GM21576 (cell line): ENCODE data around the gene CTNNA2.
"Not testable (repeated sequence)": the region's sequence is repeated elsewhere in the genome, so short reads cannot be mapped to it uniquely, and the experiment has no call there.

Experiments used
- ATAC-seq: cut with Tn5 transposase; IDR thresholded peaks from one replicate; pipeline ENCODE4 v1.9.1; 2021; ENCODE audit warnings: mild to moderate bottlenecking, moderate library complexity; ENCODE audit not compliant: unreplicated experiment

Gene CTNNA2

DNA sequence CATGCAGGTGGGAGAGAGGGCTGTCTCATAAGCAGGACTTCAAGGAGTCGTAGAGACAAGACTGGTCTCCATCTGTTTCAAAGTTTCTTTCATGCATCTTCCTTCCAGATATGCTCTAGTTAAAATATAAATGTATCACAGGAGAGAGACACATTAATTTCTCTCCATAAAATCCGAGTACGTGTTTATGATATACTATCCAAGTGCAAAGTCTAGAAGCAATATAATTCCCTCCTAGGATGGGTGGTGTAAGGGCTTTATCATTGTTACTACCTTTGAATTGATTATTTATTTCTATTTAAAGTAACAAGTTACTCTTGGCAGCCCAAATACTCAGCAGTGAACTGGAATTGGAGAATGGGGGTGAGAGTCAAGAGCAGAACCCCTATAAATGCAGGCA lies 619.4 kb downstream of the CTNNA2 start:
- no peak for ATAC-seq

DNA sequence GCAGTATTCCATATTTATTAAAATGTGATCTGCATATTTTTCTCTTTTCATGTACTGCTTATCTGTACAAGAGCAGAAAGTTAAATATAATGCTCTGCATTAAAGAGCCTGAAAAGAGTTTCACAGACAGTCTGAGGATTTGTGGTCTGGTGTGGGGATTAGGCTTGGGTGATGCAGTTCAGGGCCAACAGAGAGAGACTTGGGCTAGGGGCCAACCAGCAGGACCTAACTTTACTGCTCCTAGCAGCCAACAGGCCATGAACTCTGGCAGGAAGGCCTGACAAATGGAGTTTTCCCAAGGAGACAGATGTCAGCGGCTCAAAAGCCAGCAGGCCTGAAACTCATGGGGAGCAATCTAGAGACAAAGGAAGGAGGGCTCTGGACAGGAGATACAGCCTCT lies 622.1 kb downstream of the CTNNA2 start:
- ATAC-seq: no peak

- ATAC-seq: no peak
These were observed 623.5 kb downstream of the CTNNA2 start for GRCh38 chr2:80136338-80136737.

- ATAC-seq: no peak
These were observed 626.1 kb downstream of the CTNNA2 start for GRCh38 chr2:80139001-80139400.

- no peak for ATAC-seq
These were observed 628.3 kb downstream of the CTNNA2 start for GRCh38 chr2:80141007-80141726.

- no peak for ATAC-seq
These were observed 632.6 kb downstream of the CTNNA2 start for GRCh38 chr2:80145499-80145898.

GRCh38 chr2:80146757-80147156 lies 633.9 kb downstream of the CTNNA2 start:
- ATAC-seq: not testable (repeated sequence)

DNA sequence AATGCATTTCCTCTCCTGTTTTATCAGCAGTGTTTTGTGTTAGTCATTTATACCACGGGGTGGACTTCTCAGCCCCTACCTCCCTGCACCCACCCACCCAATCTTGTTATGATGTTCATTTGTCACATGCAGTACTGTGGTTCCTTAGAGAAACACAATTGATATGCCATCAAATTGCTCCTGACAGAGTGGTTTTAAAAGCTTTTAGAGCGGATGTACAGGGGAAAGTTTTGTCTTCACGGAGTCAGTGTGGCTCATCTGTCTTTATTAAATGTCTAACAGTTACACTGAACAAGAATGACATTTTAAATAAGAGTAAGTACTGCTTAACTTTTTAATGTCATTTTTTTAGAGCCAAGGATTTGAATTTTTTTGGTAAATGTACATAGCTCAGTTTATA lies 634.8 kb downstream of the CTNNA2 start:
- ATAC-seq: no peak

DNA sequence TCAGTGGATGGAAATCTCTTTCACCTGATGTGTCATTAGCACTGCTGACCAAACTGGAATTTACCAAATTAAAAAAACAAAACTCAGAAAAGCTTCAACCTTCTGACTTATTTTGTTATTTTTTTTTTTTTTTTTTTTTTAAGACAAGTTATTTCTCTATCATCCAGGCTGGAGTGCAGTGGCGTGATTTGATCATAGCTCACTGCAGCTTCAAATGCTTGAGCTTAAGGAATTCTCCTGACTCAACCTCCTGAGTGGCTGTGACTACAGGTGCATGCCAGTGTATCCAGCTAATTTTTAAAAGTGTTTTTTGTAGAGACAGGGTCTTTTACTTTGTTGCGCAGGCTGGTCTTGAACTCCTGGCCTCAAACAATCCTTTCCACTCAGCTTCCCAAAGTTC lies 636.1 kb downstream of the CTNNA2 start:
- ATAC-seq: no peak

- ATAC-seq: no peak
These were observed 637.1 kb downstream of the CTNNA2 start for GRCh38 chr2:80149991-80150390.

DNA sequence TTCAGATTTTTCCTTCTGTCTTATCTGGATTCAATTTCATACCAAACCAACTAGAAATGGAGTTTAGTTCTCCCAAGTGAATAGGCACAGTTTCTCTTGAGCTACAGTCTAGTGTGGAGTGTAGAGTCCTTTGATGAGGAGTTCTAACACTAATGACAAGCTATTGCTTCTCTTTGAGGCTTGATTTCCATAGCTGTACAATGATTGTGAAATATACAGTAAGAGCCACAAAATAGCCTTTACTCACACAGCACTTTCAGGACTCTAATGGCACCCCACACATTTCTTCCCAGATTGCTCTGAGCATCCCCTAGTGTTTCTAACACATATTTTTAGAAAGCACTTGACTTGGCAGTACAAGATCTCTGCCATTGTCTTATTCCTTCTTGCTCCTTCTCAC lies 638.4 kb downstream of the CTNNA2 start:
- no peak for ATAC-seq

DNA sequence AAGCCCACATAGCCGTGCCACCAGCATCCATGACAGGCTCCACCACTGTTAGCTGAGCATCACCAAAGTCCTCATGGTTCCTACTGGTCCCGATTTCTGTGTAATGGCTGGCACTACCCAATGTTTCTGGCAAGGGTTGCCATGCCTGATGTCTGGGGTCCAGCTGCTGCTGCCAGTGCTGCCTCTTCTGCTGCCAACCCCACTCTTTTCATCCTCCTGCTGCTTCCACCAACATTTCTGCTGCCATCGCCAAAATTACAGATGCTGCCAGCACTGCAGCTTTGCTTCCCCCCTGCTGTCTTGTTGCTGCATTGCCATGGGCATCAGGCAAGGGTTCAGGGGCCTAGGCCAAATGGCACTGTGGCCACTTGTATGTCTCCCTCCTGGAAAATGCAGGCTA lies 638.8 kb downstream of the CTNNA2 start:
- ATAC-seq: no peak

DNA sequence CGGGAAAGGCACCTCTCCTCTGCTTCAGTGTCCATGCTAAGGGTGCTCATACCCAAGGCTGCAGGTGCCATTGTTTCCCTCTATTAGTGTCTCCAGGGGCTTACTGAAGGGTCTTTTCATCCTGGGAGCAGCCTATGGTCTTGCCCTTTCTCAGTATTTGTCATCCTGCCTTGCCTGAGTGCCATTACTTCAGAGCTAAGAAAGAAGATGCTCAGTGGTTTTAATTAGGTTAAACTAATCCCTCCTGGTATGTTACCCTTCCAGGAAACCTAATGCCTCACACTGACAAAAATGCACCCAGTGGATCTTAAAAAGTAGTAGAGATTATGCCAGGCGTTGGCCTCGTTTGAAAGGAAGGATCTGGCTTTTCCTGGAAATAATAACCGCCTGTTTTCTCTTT lies 640.3 kb downstream of the CTNNA2 start:
- no peak for ATAC-seq

DNA sequence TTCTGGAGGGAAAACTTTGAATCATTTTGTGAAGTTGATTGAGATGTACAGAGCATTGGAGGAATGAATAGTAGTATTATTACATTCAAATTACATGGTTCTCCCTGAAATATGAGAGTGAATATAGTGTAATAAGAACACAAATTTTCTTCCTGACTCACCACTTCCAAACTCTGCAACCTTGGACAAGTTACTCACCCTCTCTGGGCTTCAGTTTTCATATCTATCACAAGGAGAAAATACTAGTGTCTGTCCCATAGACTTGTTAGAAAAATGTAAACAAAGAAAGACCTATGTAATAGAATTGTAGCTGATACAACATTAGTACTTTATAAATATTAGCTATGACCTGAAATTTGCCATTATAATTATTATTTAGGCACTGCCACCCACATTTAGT lies 640.9 kb downstream of the CTNNA2 start:
- ATAC-seq: no peak

DNA sequence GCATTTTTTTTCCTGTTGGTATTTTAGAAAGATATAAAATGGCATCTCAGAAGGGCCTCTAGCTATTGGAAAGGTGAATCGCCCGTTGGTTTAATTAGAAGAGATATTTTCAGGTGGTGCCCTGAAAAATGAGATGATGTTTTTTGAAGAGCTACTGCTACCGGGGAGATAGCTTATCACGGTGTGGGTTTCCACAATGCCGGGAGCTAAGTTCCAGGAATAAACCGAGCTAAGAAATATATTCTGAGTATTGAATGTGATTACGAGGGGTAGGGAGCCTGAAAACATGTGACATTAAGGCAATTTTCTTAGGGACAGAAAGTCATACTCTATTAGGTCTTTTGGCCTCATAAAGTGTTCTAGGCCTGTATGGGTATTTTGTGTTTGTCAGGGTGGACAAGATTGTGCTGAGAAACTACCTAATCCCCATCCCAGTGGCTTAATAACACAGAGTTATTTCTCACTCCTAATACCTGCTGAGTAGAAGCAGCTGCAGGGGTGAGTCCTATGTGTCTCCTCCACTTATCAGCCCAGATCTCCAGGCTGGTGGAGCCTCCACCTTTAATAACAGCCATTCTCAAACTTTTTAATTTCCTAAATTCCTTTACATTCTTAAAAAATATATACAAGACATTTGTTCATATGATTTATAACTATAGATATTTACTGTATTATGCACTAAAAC lies 641.5 kb downstream of the CTNNA2 start:
- no peak for ATAC-seq

DNA sequence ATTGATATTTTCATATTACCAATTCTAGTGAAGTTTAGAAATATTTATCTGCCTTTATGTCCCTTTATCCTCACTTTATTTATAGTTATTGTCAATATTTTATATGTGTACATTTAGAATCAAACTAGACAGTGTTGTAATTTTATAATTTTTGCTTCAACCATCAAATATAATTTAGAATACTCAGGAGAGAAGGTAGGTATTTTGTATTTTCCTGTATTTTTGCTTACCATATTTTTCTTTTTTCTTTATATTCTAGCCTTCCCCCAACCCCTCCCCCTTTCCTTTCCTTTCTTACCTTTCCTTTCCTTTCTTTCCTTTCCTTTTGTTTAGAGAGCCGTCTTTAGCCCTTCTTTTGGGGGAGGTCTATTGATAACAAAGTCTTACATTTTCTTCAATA lies 651.5 kb downstream of the CTNNA2 start:
- ATAC-seq: no peak

DNA sequence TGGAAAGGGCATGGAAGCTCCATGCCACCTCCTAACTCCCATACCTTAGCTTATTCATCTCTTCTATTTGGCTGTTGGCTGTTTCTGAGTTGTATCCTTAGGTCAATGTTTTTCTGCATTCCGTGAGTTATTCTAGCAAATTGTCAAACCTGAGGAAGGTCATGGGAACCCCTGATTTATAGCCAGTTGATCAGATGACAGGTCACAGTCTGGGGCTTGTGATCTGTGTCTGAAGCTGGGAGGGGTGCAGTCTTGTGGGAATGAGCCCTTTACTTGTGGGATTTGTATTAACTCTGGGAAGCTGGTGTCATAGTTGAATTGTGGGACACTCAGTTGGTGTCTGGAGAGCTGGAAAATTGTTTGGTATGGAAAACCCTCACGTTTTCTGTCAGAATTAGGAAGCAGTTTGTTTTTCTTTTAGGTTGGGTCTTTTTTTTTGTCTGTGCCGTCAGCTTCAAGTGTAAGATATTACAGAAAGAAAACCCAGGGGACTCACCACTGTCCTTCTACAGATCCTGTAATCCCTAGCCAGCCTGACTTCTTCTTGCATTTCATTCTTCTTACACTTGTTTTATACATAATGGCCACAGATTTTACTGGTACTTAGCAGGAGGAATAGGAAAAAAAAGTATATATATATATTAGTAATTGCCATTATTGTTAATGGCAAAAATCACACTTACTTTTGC lies 653.8 kb downstream of the CTNNA2 start:
- ATAC-seq: no peak

DNA sequence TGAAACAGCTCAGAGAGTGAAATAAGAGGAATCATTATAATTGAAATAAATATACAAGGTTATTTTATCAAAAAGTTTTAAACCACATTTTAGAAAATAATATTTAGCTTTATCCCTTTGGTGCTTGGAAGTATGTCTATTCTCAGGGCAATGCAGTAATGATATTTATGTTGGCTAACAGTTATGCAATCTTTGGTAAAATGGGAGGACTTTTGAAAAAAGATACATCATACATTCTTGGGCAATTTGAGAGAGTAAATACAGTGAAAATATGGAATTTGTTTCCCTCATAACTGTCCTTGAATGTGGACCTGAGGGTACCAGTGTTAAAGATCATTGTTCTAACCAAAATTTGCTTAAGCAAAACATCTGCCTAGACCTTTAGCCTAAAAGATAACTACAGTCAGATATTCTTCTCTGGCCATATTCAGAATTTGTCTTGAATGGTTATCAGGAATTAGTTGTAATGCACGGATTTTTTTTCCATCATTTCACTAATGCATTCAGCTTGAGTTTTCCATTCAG lies 654.5 kb downstream of the CTNNA2 start:
- ATAC-seq: no peak

DNA sequence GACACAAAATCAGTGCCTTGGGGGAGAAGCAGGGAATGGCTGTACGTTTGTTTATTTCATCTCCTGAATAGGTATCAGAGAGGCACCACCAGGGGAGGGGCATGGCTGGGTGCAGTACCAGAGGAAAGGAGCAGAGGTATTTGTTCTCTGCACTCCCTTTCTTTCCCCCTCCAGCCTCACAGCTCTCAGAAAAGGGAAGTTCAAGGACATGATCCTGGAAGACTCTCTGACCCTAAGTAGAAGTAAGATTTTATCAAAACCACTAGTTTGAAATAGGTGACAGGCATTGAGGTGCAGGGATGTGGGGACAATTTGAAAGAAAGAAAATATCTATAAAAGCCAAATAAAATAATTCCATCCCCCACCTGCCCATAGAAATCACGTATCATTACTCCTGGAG lies 655.2 kb downstream of the CTNNA2 start:
- ATAC-seq: no peak

- no peak for ATAC-seq
These were observed 656.0 kb downstream of the CTNNA2 start for GRCh38 chr2:80168801-80169200.

GRCh38 chr2:80169811-80170594 lies 657.2 kb downstream of the CTNNA2 start:
- no peak for ATAC-seq
